DLD1 (cell line): Measurements from ENCODE around the gene TIMM8B.
"Not testable (repeated sequence)": the region's sequence is repeated elsewhere in the genome, so short reads cannot be mapped to it uniquely, and the experiment has no call there.

ENCODE experiments used
- in situ Hi-C: cut with HindIII; loops from 2 replicates; pipeline ENCODE4 v1.10.0; 2017; ENCODE audit warnings: low sequenced_read_pairs

The TIMM8B gene, protein sequence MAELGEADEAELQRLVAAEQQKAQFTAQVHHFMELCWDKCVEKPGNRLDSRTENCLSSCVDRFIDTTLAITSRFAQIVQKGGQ

DNA sequence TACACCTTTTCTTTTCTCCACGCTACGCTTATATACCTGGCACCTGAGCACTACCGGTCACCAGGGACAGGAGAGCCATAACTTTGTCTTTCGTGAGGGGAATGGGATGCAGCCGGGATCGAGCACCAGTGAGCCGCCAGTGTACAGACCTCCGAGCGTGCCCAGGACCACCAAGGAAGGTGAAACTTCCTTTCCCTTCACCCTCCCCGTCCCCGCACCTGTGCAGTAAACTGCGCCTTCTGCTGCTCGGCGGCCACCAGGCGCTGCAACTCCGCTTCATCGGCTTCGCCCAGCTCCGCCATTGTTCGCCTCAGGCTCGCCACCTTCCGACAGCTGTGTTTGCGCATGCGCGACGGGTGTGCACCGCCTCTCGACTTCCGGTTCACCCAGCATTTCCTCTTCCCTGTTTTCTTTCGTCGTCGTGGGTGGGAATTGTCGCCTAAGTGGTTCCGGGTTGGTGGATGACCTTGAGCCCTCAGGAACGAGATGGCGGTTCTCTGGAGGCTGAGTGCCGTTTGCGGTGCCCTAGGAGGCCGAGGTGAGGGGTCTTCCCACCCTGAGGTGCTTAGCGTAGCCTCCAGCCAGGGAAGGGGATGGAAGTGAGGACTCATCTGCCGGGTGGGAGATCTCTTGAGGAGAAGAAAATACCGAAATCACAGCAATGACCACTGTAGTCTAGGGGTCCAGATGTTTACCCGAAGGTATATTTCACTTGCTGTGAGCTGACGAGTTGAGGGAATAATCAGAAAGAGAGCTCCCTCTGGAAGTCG lies at the start of gene TIMM8B, which contains the start of gene SDHD:
Gene TIMM8B, minus strand, starts transcription at position 335 of the 770 bp plus-strand sequence. Its CDS starts 33 bp downstream, at position 302.
Gene SDHD, plus strand, starts transcription at position 452 of the 770 bp plus-strand sequence. Its CDS starts 35 bp downstream, at position 487.
- in situ Hi-C loops: no loop called here

DNA sequence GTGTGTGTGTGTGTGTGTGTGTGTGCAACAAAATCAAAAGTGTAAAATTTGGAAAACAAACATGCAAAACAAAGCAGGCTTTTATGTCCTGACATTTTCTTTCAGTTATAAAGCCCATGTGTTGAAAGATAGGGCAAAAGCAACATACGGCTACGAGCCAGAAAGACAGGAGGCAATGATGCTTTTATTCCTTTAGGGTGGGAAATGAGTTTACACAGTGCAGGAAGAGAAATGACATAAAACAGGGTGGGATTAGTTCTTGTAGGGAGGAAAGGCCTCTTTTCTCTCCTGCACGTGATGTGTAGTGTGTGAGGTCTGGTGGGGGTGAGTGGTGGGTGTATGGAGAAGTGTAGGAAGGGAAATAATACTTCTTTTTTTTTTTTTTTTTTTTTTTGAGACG lies 47.9 kb upstream of the TIMM8B start:
- in situ Hi-C loops: no loop called here

DNA sequence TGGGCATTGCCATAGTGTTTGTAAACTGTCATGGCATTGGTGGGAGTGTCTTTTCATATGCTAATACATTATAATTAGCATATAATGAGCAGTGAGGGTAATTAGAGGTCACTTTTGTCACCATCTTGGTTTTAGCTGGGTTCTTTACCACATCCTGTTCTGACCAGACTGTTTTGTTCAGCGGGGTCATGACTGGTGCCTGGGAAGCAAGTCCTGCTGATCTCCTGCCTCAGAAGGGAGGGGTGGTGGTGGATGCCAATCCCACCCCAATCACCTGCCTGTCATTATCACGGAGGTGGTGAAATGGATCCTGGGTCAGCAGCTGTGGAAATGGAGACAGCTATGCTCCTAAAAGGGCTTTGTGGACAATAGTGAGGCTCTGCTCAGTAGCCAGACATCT lies 46.2 kb upstream of the TIMM8B start:
- in situ Hi-C loops: no loop called here

DNA sequence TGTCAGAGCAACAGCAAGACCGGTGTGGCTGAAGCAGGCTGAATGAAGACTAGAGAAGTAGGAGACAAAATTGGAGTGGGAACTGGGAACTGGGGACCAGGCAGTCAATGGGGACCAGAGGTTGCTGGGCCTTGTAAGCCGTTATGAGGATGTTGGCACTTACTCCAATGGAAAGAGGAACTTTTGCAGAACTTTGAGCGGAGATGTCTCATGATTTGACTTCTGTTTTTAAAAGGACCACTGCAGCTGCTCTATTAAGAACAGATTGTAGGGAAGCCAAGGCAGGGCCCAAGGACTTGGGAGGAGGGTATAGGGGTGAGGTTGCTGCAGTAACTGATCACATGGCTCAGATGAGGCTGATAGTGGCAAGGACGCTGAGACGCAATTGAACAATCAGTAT lies 43.1 kb upstream of the TIMM8B start:
- in situ Hi-C loops: no loop called here

DNA sequence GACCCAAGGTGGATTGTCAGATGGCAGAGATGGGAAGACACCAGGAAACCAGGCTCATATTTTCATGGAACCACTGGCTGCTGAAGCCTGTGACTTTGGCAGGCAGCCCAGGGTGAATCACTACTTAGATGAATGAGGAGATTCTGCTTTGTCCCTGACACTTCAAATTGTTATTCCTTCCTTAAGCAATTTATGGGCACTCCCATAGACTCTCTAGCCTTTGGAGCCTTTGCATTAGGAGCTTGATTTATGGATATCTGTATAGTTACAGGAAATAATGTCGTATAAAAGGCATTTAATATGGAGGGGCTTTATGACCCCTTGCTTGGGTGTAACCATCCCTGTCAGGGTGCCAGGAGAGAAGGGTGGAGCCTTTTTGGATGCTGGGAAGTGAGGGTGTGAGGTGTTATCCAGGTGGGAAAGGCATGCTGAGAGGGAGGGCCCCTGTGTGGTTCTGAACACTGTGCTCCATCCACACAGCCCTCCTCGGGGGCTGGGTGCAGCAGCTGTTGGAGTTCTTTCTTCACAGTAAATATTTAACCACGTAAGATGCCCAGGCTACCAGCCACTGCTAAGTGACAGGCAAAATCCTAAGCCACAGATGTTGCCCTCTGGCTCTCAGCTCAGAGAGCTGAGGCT lies 42.0 kb upstream of the TIMM8B start:
- in situ Hi-C loops: no loop called here

DNA sequence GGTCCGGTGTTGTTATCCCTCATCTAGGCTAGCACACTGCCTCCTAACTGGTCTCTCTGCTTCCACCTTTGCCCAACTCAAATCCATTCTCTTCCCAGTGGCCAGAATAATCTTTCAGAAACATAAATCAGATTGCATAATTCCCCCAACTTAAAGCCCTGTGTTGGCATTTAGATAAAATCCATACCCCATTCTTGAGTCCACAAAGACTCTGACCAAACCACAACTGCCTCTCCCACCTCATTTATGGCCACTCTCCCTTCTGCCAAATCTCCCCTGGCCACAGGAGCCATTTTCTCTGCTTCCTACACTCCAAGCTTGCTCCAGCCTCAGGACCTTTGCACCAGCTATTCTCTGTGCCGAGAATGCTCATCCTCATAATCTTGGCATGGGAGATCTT lies 40.5 kb upstream of the TIMM8B start:
- in situ Hi-C loops: no loop called here

DNA sequence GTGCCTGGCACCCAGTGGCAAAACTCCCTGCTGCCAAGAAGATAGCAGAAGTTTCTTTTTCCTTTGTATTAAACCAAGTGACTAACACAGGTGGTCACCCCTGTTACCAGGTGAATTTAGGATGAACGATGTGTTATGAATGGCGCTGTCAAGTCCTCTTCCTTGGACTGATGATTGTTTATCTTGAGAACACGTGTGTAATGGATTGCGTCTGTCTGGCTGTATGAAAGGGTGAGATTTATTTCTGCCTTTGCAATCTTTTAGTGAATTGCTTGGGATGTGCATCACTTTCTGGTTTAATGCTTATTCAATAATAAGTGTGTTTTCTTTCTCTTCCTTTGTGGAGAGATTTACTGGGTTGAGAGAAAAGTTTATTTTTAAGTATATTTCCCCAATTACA lies 36.6 kb upstream of the TIMM8B start:
- in situ Hi-C loops: no loop called here

DNA sequence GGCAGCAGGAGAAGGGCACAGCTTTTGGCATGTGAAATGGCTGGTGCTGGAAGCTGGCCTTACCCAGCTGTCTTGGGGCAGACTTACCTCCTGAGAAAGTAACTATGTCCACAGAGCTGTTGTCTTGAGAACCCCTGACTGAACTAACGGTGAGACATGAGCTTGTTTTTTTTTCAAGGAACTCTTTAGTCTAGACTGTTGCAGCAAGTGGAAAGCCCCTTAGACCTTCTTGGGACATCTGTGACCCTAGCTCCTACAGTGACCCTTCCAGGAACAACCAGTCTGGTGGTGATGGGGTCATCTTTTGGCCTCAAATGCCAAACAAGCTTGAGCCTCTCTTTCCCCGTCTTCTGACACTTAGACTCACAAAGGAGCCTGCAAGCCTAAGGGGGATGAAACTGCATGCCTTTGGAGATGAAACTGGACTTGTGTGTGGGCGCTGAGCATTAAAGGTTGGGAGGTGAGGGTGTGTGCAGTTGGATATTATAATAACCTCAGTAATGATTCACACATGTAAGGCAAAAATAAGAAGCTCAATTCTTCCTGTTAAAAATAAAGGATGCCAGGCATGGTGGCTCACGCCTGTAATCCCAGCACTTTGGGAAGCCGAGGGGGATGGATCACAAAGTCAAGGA lies 35.5 kb upstream of the TIMM8B start:
- in situ Hi-C loops: no loop called here

DNA sequence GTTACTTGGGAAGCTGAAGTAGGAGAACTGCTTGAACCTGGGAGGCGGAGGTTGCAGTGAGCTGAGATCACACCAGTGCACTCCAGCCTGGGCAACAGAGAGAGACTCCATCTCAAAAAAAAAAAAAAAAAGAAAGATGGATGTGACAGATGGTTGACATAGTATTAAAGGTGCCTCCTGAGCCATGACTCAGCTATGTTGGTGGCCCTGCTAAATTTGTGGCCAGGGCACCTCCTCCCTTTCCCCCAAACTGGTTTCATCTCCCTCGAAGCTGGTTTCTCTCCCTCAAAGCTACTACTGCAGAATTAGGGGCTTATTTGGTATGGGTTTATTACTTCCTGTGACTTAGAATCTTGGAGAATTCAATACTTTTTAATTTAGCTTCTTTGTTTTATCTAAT lies 31.6 kb upstream of the TIMM8B start:
- in situ Hi-C loops: no loop called here

DNA sequence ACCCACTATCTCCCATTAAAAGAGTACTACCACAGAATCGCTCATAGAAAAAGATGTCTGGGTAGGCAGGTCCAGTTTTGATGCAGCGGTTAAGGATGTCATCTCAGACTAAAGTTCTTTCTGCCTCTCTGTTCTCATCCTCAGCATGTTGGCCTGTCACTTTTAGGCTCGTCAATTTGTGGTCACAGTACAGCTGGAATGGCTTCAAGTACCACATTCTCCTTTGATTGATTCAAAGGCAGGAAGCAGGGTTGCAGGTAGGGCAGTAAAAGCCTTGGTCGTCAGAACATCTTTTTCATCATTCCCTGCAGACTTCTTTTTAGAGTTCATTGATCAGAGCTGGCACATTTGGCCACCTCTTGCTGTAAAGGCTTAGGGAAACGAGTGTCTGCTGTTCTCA lies 28.8 kb upstream of the TIMM8B start:
- in situ Hi-C loops: no loop called here

DNA sequence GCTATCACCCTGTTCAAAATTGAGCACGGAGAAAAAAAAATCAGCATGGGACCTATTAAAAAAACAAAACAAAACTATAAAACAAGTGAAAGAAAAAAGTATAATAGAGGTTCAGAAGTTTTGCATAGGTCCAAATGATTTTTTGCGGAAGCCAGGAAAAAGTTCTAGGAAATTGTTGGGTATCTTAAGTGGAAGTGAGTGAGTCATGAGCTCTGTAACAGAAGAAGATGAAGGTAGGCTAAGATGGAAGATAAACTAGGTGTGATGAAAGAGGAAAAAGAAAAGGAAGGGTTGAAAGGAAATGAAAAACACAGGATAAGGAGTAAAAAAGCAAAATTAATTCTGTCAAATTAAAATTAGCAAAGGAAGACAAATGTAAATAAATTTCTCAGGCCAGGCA lies 27.9 kb upstream of the TIMM8B start:
- in situ Hi-C loops: no loop called here

DNA sequence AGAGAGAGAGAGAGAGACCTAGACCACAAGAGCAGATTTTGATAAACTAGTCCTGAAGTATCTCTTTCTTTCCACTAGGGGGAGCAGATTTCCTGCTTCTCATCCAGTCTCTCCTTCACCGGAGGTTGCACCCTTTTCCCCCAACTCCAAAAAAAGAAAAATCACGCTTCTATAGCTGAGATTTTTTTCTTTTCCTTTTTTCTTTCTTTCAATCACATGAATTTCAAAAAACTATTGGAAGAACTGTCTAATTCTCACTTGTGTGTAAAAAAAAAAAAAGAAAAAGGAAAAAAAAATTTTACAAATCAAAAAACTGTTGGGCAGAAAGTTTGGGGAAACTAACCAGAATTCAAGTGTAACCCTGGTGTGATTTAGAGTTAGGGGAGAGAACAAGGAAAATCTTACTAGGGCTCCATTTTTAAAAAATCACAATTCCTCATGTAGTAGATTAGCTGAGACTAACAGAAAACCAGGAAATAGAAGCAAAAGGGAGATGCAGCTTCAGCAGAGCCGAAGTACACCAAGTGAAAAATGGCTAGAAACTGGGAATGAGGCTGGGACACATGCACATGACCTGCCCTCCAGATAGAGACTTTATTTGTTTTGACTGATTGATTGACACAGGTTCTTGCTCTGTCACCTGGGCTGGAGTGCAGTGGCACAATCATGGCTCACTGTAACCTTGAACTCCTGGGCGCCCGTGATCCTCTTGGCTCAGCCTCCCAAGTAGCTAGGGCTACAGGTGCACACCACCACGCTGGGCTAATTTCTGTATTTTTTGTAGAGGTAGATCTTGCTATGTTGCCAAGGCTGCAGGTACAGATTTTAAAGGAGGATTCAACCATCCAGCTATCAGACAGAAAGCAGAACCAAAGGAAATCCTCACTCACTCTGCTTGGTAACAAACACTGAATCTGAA lies 27.2 kb upstream of the TIMM8B start:
- in situ Hi-C loops: no loop called here

DNA sequence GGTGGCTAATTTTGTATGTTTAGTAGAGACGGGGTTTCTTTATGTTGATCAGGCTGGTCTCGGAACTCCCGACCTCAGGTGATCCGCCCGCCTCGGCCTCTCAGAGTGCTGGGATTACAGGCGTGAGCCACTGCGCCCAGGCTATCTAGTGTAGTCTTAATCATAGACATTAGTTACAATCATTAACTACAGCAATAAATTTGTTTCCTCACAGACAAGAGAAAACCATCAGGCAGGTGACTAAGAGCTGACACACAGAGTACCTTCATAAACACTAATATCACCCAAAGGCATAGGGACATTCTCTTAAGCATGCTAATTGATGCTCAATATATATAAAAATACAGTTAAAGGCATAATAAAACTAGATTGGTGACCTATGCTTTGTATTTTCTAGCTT lies 19.5 kb upstream of the TIMM8B start:
- in situ Hi-C loops: no loop called here

DNA sequence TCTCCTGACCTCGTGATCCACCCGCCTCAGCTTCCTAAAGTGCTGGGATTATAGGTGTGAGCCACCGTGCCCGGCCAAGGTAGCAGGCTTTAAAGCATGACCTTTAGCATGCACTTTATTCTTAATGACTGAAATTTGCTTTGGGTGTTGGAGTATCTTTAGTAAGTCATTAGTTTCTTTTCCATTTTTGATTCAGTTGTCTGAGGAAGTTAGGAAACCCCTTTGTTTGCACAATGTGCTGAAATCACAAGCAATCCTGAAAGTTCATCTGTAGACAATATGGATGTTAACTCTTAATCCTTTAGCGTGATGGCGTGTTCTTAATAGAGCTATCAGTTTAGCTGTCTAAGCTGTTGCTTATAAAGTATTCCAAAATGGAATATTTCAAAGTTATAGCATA lies 16.9 kb upstream of the TIMM8B start:
- in situ Hi-C loops: no loop called here

DNA sequence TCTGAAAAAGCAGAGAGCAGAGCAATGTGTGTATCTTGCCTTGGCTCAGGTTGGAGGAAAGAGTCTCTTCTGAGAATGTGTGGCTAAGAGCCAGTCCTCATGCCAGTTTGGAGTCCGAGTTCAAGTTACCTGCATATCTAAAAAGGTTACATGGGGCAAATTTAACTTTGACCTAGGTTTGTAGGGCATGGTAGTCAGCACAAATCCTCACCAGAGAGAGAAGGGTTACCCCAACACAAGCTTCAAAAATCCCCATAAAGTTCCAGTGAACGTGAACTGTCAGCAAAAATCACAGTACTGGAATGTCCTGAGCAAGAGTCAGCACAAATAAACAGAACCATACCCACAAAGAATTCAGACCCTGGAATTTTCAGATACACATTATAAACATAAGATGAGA lies 13.9 kb upstream of the TIMM8B start:
- in situ Hi-C loops: no loop called here

DNA sequence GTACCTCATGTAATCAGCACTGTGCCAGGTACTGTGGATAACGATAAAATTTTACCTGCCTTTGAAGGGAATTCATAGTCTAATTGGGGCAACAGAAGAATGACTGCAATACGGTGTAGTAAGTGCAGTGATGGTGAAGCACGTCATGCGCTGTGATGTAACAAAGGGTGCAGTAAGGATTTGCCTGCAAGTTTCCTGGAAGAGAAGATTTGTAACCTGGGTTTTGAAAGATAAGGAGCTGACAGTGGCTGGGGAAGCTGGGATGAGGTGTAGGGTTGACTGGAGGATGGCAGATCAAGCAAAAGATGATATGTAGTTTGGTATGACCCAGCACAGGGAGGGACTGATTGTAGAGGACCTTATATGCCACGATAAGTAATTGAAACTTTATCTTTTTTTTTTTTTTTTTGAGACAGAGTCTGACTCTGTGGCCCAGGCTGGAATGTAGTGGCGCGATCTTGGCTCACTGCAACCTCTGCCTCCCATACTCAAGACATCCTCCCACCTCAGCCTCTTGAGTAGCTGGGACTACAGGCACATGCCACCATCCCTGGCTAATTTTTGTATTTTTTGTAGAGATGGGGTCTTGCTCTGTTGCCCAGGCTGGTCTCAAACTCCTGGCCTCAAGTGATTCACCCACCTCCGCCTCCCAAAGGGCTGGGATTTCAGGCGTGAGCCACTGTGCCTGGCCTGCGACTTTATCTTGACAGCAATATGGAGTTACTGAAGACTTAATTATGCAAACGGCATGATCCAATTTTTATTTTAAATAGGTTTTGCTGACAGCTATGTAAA lies 11.4 kb upstream of the TIMM8B start:
- in situ Hi-C loops: no loop called here

DNA sequence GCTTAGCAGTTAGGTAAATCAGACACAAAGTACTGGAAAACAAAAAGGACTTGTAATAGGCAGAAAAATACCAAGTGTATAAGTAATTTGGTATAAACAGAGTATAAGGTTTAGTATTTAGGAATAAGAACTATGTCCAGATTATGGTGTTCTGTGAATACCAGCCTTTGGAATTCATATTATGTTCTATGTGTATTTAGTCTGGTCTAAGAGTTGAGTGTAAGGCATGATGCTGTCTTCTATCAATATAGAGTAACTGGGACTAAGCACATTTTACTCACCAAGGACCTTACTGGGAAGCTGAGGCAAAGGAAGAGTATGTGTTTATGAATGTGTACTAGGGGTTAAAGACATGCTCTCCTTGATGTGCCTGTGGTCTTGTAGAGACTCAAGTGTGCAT lies 9.6 kb upstream of the TIMM8B start:
- in situ Hi-C loops: no loop called here

DNA sequence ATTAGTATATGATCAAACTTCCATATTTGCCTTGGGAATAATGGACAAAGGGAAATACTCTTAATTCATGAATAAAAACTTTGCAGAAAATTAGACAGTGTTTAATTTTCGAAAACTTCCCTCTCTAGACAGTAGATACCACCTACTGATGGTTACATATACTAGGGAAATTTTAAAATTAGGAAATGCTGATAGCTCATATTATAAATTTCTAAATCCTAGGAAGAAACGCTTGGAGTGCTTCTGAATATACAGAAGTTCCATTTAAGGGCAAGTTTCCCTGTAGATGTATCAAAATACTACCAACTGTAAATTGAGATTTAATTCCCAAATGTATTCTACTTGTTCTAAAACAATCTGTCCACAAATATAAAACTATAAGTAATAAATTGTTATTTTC lies 8.7 kb upstream of the TIMM8B start:
- in situ Hi-C loops: not testable (repeated sequence)

DNA sequence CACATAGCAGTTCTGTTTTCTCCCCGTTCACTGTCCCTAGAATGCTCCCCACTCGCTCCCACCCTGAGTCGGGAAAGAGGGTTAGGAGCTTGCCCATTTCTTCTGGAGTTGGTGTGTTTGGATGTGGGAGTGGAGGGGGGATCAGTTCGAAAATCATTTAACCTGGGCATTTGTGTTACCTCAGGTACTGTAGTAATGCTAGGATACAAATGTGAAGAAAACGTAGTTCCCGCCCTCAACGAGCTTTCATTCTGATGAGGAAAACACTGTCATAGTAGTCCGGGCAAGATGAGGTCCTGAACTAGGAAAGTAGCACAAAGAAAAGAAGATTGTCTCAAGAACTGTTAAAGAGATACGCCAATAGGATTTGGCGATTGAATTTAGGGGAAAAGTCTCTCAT lies 656 bp upstream of the TIMM8B start:
- in situ Hi-C loops: no loop called here

DNA sequence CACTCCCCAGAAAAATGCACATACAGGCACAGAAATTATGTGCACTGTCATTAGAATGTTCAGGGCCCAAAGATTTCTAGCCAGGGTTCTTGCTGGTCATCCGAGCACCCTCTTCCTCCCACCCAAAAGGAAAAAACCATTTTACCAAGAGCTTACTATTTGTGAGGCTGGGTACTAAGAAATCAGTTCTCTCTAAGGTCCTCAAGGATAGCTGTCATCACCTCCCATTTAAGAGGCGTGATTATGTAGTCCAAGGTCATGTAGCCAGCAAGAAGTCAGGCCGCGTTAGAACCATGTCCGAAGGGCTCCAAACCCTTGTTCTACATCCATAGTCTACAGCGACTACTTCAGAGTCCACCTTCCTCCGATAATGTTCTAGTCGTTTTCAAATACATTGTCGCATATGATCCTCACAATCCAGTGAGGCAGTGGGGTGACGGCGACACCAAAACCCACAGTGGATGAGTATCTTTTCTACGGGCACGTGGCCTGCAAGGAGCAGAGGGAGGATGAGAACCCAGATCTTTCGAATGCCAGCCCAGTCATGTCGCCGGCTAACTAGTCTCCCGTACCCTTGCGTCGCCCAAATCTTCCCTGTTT lies 634 bp downstream of the TIMM8B start:
- in situ Hi-C loops: no loop called here
